HG02840 (cell line): ENCODE results near the gene VCPKMT.

ENCODE experiments used
- ATAC-seq: cut with Tn5 transposase; IDR thresholded peaks from one replicate; pipeline ENCODE4 v1.9.1; 2021; ENCODE audit warnings: mild to moderate bottlenecking, moderate library complexity, moderate number of reproducible peaks; ENCODE audit not compliant: unreplicated experiment, low FRiP score

VCPKMT gene

GRCh38 chr14:50068496-50068895 lies 47.9 kb downstream of the VCPKMT start:
- no peak for ATAC-seq

GRCh38 chr14:50067723-50068495 lies 48.5 kb downstream of the VCPKMT start:
- no peak for ATAC-seq

- no peak for ATAC-seq
Measured at GRCh38 chr14:50065583-50065982, 50.8 kb downstream of the VCPKMT start.

- ATAC-seq, result peak; percentile 67
Measured at GRCh38 chr14:50064993-50065392, 51.4 kb downstream of the VCPKMT start.

- ATAC-seq, result no peak
Measured at GRCh38 chr14:50063876-50064420, 52.4 kb downstream of the VCPKMT start.

GRCh38 chr14:50062438-50063085 lies 53.8 kb downstream of the VCPKMT start:
- no peak for ATAC-seq

GRCh38 chr14:50061664-50062437 lies 54.5 kb downstream of the VCPKMT start:
- no peak for ATAC-seq

- ATAC-seq, result no peak
Measured at GRCh38 chr14:50060871-50061663, 55.3 kb downstream of the VCPKMT start.

GRCh38 chr14:50059763-50060616 lies 56.4 kb downstream of the VCPKMT start:
- ATAC-seq, result no peak
